ENCODE measurements around the gene CACNA1B. TPM values are rescaled to one million over a fixed set of nuclear protein-coding genes. Genes with fewer than 3 reads are reported as not detected.

The CACNA1B gene
- total and polyA plus RNA-seq, 3 donors from 2014 or later = 7.6 to 15.7 (median 11.0) TPM

DNA sequence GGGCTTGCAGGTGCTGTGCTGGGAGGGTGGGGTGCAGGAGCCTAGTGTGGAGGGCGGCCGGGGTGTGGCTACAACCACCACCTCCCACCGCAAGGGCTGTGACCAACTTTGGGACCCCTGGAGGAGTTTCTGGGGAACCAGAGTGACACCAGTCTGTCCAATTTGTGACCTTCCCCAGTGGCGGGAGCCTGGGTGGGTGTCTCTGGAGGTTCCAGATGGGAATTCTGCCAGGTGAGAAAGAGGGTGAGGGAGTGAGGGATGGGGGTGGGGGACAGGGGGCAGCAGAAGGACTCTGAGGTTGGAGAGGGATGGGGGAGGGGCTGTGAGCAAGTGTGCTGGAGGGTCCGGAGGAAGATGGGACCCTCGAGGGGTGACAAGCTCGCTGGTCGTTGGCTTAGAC lies 4.2 kb upstream of the CACNA1B start:
- intact Hi-C loops (cut with DNase I; ENCODE audit: low total_unique reads) = no loop called here
- no peak for DNase-seq
- Histone ChIP-seq H3K27me3 (no peaks in the 10 kb centered on the region), H3K4me3 (no peak overlapping the region), H3K4me1 (no peaks in the 10 kb centered on the region), H3K36me3 (ENCODE audit: low read depth, missing control alignments) (no peaks in the 10 kb centered on the region), H3K9me3 (no peaks in the 10 kb centered on the region), H3K27ac (no peak overlapping the region)
- WGBS, 2 donors = 80 to 82% methylated on average over 7 to 8 of the region's 8 CpGs
- TF ChIP-seq, protein P1, sequence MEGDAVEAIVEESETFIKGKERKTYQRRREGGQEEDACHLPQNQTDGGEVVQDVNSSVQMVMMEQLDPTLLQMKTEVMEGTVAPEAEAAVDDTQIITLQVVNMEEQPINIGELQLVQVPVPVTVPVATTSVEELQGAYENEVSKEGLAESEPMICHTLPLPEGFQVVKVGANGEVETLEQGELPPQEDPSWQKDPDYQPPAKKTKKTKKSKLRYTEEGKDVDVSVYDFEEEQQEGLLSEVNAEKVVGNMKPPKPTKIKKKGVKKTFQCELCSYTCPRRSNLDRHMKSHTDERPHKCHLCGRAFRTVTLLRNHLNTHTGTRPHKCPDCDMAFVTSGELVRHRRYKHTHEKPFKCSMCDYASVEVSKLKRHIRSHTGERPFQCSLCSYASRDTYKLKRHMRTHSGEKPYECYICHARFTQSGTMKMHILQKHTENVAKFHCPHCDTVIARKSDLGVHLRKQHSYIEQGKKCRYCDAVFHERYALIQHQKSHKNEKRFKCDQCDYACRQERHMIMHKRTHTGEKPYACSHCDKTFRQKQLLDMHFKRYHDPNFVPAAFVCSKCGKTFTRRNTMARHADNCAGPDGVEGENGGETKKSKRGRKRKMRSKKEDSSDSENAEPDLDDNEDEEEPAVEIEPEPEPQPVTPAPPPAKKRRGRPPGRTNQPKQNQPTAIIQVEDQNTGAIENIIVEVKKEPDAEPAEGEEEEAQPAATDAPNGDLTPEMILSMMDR (IDR thresholded peaks at IDR 0.05) = no peak
- no peak for TF ChIP-seq POLR2A (IDR thresholded peaks at IDR 0.05)

DNA sequence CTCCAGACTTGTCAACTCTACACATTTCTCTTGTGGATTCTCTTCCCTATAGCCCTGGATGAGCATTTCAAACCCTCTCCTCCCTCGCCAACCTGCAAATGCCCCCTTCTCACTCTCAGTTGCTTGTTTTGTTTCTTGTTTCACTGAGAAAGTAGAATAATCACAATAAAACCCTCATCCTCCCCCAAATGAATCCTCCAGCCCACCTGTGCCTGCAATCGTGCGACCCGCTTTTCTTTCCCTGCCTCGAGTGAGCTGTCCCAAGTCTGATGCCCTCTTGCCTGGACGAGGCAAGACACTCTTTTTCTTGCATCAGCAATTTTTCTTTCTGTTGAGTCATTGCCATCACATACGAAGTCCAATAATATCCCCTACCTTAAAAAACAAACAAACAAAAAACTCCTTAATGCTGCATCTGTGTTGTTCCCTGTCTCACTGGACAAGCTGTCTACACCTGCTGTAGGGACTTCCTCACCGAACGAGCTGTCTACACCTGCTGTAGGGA lies 3.7 kb upstream of the CACNA1B start:
- no peaks in the 10 kb centered on the region for H3K27me3 ChIP-seq
- TF ChIP-seq, protein P1 (IDR thresholded peaks at IDR 0.05) = no peak
- no peak for TF ChIP-seq POLR2A (IDR thresholded peaks at IDR 0.05)
- H3K27ac ChIP-seq = no peak overlapping the region
- no peak for DNase-seq
- H3K4me1 ChIP-seq = no peaks in the 10 kb centered on the region
- no peak overlapping the region for H3K4me3 ChIP-seq
- H3K9me3 ChIP-seq = no peaks in the 10 kb centered on the region
- 82 to 88% methylated on average over 9 of the region's 9 CpGs for WGBS, 2 donors
- intact Hi-C loops (cut with DNase I; ENCODE audit: low total_unique reads) = no loop called here
- H3K36me3 ChIP-seq (ENCODE audit: low read depth, missing control alignments) = no peaks in the 10 kb centered on the region

DNA sequence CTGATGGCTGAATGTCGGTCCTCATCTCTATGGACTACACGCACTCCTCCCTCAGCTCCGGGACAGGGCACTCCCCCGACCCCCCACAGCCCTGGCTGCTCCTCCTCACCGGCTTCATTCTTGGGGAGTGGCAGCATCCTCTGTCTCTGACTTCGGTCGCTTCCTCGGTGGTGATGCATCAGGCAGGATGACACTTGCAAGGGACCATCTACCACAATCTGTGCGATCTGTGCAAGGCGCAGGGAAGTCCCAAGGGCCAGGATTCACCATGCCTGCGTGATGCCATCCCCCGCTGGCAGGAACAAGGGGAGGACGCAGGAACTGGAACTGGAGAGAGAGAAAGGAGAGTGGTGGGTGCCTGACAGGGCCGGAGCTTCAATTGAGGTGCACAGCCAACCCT lies 2.2 kb upstream of the CACNA1B start:
- TF ChIP-seq POLR2A (IDR thresholded peaks at IDR 0.05) = no peak
- TF ChIP-seq, protein P1 (IDR thresholded peaks at IDR 0.05) = no peak
- no peaks in the 10 kb centered on the region for H3K9me3 ChIP-seq
- no peaks in the 10 kb centered on the region for H3K27me3 ChIP-seq
- no peak overlapping the region for H3K4me3 ChIP-seq
- H3K36me3 ChIP-seq (ENCODE audit: low read depth, missing control alignments) = no peaks in the 10 kb centered on the region
- DNase-seq = no peak
- intact Hi-C loops (cut with DNase I; ENCODE audit: low total_unique reads) = no loop called here
- no peak overlapping the region for H3K27ac ChIP-seq
- WGBS, 2 donors = 72 to 84% methylated on average over 14 of the region's 14 CpGs
- H3K4me1 ChIP-seq = no peaks in the 10 kb centered on the region

DNA sequence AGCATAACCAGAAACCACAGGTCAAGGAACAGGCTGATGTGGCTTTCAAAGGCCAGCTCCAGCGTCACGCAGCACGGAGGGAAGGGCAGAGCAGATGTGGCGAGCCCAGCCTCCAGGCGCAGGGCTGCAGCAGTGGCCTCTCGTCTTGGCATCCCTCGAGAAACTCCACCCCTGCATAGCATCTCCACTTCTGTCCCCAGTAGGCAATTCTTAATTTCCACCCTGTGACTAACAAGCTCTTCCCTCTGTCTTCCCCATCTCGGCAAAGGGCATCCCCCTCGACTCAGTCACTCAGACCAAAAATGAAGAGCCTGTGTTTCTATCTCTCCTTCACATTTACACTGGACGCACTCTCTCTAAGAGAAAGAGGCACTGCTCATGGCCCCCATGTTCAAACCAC lies 1.7 kb upstream of the CACNA1B start:
- no peaks in the 10 kb centered on the region for H3K27me3 ChIP-seq
- H3K9me3 ChIP-seq = no peaks in the 10 kb centered on the region
- intact Hi-C loops (cut with DNase I; ENCODE audit: low total_unique reads) = no loop called here
- WGBS, 2 donors = 75 to 84% methylated on average over 6 to 10 of the region's 10 CpGs
- DNase-seq = no peak
- no peak overlapping the region for H3K4me3 ChIP-seq
- no peaks in the 10 kb centered on the region for H3K36me3 ChIP-seq (ENCODE audit: low read depth, missing control alignments)
- no peak for TF ChIP-seq POLR2A (IDR thresholded peaks at IDR 0.05)
- TF ChIP-seq, protein P1 (IDR thresholded peaks at IDR 0.05) = no peak
- H3K27ac ChIP-seq = no peak overlapping the region
- no peaks in the 10 kb centered on the region for H3K4me1 ChIP-seq

DNA sequence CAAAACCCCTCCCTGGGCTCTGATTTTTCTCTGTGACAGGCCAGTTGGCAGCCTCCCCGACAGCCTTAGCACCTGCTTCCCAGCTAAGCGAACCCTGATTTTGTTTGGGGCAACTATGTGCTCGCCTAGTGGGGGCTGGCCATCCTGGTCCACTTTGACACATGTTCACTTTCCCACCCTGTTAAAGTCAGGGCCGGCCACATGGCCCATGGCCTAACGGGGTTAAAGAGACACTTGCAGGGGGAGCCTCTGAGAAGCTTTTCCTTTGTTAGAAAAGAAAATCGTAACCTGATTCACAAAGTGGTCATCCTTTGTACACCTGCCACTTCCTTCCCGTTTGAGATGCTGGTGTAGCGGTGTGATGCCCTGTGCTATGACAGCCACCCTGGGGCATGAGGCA lies 1.3 kb upstream of the CACNA1B start:
- 65 to 88% methylated on average over 8 of the region's 8 CpGs for WGBS, 2 donors
- Histone ChIP-seq H3K4me1 (no peaks in the 10 kb centered on the region), H3K4me3 (no peak overlapping the region), H3K9me3 (no peaks in the 10 kb centered on the region), H3K27me3 (no peaks in the 10 kb centered on the region), H3K27ac (no peak overlapping the region), H3K36me3 (ENCODE audit: low read depth, missing control alignments) (no peaks in the 10 kb centered on the region)
- TF ChIP-seq POLR2A (IDR thresholded peaks at IDR 0.05) = no peak
- TF ChIP-seq, protein P1 (IDR thresholded peaks at IDR 0.05) = no peak
- no peak for DNase-seq
- intact Hi-C loops (cut with DNase I; ENCODE audit: low total_unique reads) = no loop called here

All from testis (tissue), 3 donors.